Ovary (tissue), 3 donors: ENCODE data around the gene CENPU.

Experiments used
- EP300 ChIP-seq: sonication (generic); formaldehyde crosslinking; IDR thresholded peaks from one replicate; pipeline ENCODE4 v1.6.1; 2017; ENCODE audit warnings: antibody characterized with exemption
- TF ChIP-seq, protein P1 (sequence below), 3 donors: fragments of 450-650 bp in 2 of 3; fragments of 200-600 bp in 1 of 3; IDR thresholded peaks; one replicate each; pipeline versions ENCODE4 v1.5.1 to v1.8.0; 2016 to 2022; ENCODE audit warnings: antibody characterized with exemption in 3 of 3, mild to moderate bottlenecking in 1 of 3
- donor health status: DM: no; HTN: no; CAD: no.

DNA sequence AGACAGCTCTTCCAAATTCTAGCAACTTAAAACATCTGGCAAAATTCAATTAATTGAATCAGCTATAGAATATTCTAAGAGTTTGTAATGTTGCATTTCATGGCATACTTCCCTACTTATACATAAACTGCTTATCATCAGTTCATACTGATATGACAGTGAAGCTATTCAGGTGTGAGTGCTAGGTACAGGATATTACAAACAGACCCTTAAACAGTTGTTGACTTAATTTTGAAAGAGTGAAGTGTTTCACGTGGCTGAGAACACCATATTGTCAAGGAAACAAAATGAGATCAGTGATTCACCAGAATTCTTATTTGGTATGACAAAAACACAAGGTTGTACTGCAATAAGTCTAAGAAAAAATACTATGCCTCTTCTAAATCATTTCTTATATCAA is 27.4 kb downstream of the CENPU start:
- no peak for TF ChIP-seq EP300
- TF ChIP-seq, protein P1, sequence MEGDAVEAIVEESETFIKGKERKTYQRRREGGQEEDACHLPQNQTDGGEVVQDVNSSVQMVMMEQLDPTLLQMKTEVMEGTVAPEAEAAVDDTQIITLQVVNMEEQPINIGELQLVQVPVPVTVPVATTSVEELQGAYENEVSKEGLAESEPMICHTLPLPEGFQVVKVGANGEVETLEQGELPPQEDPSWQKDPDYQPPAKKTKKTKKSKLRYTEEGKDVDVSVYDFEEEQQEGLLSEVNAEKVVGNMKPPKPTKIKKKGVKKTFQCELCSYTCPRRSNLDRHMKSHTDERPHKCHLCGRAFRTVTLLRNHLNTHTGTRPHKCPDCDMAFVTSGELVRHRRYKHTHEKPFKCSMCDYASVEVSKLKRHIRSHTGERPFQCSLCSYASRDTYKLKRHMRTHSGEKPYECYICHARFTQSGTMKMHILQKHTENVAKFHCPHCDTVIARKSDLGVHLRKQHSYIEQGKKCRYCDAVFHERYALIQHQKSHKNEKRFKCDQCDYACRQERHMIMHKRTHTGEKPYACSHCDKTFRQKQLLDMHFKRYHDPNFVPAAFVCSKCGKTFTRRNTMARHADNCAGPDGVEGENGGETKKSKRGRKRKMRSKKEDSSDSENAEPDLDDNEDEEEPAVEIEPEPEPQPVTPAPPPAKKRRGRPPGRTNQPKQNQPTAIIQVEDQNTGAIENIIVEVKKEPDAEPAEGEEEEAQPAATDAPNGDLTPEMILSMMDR (IDR thresholded peaks at IDR 0.05): no peak
